ENCODE results near the gene APBA1. TPM values are rescaled to one million over a fixed set of nuclear protein-coding genes. Genes with fewer than 3 reads are reported as not detected.

Gene APBA1
- total and polyA plus RNA-seq, 2 donors (not counting 3 experiments of a cell fraction or from before 2014, with no cell fraction given) = 6.1 to 11.3 TPM

DNA sequence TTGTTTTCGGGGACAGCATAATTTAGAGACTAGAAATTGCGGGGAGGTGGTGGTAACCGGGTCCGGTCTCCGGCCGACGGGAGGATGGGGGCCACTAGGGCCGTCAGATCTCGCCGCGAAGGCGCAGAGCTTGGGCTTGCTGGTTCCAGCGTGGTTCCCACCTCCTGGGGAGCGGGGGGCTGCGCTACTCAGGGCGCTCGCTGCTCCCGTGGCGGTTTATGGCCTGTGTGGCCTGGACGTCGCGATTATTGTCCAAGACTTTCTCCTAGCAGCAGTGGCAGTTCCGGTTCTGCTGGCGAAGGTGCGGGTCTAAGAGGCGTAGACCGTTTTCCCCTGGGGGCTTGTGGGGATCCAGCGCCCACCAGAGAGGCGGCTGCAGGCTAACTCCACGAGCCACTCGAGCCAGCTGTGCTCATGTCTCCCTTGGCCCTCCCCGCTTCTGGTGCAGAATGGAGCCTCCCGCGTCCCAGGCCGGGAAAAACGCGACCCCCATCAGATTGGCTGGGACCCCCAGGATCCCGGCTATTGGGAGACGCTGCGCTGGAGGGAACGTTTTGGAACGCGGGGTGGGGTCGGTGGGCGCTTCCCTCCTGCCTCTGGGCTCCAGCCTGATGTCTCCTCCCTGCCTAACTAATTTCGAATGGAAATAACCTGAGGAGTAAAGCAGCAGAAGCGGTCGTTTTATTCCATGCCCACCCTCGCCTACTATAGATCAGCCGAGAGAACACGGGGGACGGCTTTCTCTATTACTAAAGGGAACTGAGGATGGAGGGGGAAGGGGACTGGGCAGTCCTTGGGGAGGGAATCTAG is 260.0 kb downstream of the APBA1 start:
- Histone ChIP-seq H3K27ac (ENCODE audit: insufficient read depth, low read depth, low read length) (no peak overlapping the region), H3K9me1 (replicated peaks; ENCODE audit: control insufficient read depth, extremely low read depth, insufficient read depth, low read length) (no peaks in the 10 kb centered on the region), H2AFZ (ENCODE audit: low read depth, low read length) (no peak overlapping the region), H3K9me3 (replicated peaks; ENCODE audit: control insufficient read depth, insufficient read depth, low read length) (no peaks in the 10 kb centered on the region), H3K4me3 (replicated peaks in 1 of 3; ENCODE audit: insufficient read depth in 1 of 3, low read depth in 1 of 3, low read length in 3 of 3) (no peak overlapping the region), H3K9ac (replicated peaks; ENCODE audit: extremely low read depth, insufficient read depth, low read length) (no peak overlapping the region), H3K27me3 (ENCODE audit: control insufficient read depth in 2 of 2, insufficient read depth in 2 of 2, low read length in 2 of 2) (no peaks in the 10 kb centered on the region), H3K79me2 (ENCODE audit: control insufficient read depth, insufficient read depth, low read length) (no peaks in the 10 kb centered on the region), H3K4me2 (ENCODE audit: insufficient read depth, low read length) (no peak overlapping the region), H3K4me1 (ENCODE audit: control insufficient read depth, extremely low read depth, insufficient read depth, low read length) (no peaks in the 10 kb centered on the region), H4K20me1 (replicated peaks; ENCODE audit: control insufficient read depth, extremely low read depth, insufficient read depth, low read length) (no peaks in the 10 kb centered on the region), H3K36me3 (ENCODE audit: control insufficient read depth in 2 of 2, extremely low read depth in 1 of 2, insufficient read depth in 2 of 2, low read length in 2 of 2) (no peaks in the 10 kb centered on the region)
- dilution Hi-C loops (cut with MboI; ENCODE audit: extremely low pct_ligation_motif_present, low sequenced_read_pairs) = no loop called here
- POLR2A ChIA-PET = no interaction called here
- intact Hi-C loops (cut with micrococcal nuclease) = loop anchor here (2.0 to 5.0 kb wide), 3 partner anchors 189 to 700 kb away; no protein-coding TSS in a partner anchor
- DNase-seq (ENCODE audit: low read depth, low spot score) (no peak), FAIRE-seq (no peak)
- CTCF ChIA-PET = interaction anchor here (0.9 to 1.6 kb wide), 9 partner anchors 10 to 519 kb away, joined by 3 to 14 read pairs (median 4); no protein-coding TSS in a partner anchor
- BruUV-seq (replicated peaks) = no TSS peak
- TF ChIP-seq MYC (IDR thresholded peaks at IDR 0.05; ENCODE audit: low read depth, low read length) = no peak
- TF ChIP-seq JUN (IDR thresholded peaks at IDR 0.05; ENCODE audit: borderline replicate concordance, insufficient read depth, insufficient read length, low read depth) = no peak
- no peak for TF ChIP-seq POLR2AphosphoS5 (IDR thresholded peaks at IDR 0.05; ENCODE audit: insufficient read depth, low read depth, low read length)
- no peak for TF ChIP-seq FOS (IDR thresholded peaks at IDR 0.05; ENCODE audit: borderline replicate concordance, insufficient read depth, low read length)
- TF ChIP-seq POLR2A (IDR thresholded peaks at IDR 0.05; ENCODE audit: low read depth, low read length) = no peak
- TF ChIP-seq, protein P1, sequence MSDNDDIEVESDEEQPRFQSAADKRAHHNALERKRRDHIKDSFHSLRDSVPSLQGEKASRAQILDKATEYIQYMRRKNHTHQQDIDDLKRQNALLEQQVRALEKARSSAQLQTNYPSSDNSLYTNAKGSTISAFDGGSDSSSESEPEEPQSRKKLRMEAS (IDR thresholded peaks at IDR 0.05; ENCODE audit: insufficient read depth, insufficient read length) = no peak
- TF ChIP-seq, protein P2, sequence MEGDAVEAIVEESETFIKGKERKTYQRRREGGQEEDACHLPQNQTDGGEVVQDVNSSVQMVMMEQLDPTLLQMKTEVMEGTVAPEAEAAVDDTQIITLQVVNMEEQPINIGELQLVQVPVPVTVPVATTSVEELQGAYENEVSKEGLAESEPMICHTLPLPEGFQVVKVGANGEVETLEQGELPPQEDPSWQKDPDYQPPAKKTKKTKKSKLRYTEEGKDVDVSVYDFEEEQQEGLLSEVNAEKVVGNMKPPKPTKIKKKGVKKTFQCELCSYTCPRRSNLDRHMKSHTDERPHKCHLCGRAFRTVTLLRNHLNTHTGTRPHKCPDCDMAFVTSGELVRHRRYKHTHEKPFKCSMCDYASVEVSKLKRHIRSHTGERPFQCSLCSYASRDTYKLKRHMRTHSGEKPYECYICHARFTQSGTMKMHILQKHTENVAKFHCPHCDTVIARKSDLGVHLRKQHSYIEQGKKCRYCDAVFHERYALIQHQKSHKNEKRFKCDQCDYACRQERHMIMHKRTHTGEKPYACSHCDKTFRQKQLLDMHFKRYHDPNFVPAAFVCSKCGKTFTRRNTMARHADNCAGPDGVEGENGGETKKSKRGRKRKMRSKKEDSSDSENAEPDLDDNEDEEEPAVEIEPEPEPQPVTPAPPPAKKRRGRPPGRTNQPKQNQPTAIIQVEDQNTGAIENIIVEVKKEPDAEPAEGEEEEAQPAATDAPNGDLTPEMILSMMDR (IDR thresholded peaks at IDR 0.05; ENCODE audit: extremely low read depth in 1 of 2, insufficient read depth in 1 of 2, low read depth in 1 of 2, low read length in 2 of 2) = no peak
- no peak for TF ChIP-seq GATA2 (IDR thresholded peaks at IDR 0.05; ENCODE audit: insufficient read depth, insufficient read length, low read depth, low read length)
- TF ChIP-seq EZH2 (IDR thresholded peaks at IDR 0.05; ENCODE audit: borderline replicate concordance, low read depth, low read length, severe bottlenecking) = no peak
